SK-N-SH (cell line): ENCODE data around the gene MBD6. TPM values are rescaled to one million over a fixed set of nuclear protein-coding genes. Genes with fewer than 3 reads are reported as not detected.
A peak's percentile ranks its signal among the peaks of the same experiment; 100 is the strongest.

ENCODE experiments used
- CTCF ChIA-PET: fragments of 300-600, 350-600 bp; formaldehyde crosslinking; extraction: SDS; loops from one replicate; lab custom pipeline; 2021; lab: Yijun Ruan, JAX
- POLR2A ChIA-PET: fragments of 350-600 bp; sonication (Branson Sonifier 250); formaldehyde crosslinking; extraction: SDS; loops from one replicate; lab custom pipeline; 2020; ENCODE audit warnings: antibody characterized with exemption, inconsistent platforms; lab: Yijun Ruan, JAX
- DNase-seq: peaks from one replicate; pipeline ENCODE4 v3.0.0; 2012
- H2AFZ ChIP-seq: fragments of 200-600 bp; sonication (generic); 2 replicates; pipeline ENCODE4 v1.8.1; 2016; ENCODE audit warnings: antibody characterized with exemption, mild to moderate bottlenecking, low read depth
- H3F3A ChIP-seq: fragments of 200-600 bp; sonication (generic); replicated peaks from 2 replicates; pipeline ENCODE3; 2016; ENCODE audit warnings: antibody characterized with exemption, mild to moderate bottlenecking; ENCODE audit not compliant: insufficient read depth
- H3K27ac ChIP-seq, 2 experiments: fragments of 200-500 bp in 1 of 2; fragments of 200-600 bp in 1 of 2; sonication (Bioruptor generic) in 1 of 2; sonication (generic), shearing (Covaris generic) in 1 of 2; 2 replicates each; pipeline versions ENCODE4 v1.5.1 to v1.6.1; 2014 to 2016; ENCODE audit warnings: low read depth in 2 of 2, inconsistent platforms in 1 of 2, low read length in 1 of 2, mild to moderate bottlenecking in 1 of 2, mixed read lengths in 1 of 2
- H3K27me3 ChIP-seq: fragments of 200-600 bp; sonication (generic), shearing (Covaris generic); 2 replicates; pipeline ENCODE4 v1.6.1; 2016; ENCODE audit warnings: mixed run types; ENCODE audit not compliant: insufficient read depth
- H3K36me3 ChIP-seq, 2 experiments: fragments of 200-500 bp in 1 of 2; fragments of 200-600 bp in 1 of 2; sonication (Bioruptor generic) in 1 of 2; sonication (generic) in 1 of 2; replicated peaks in 1 of 2; 2 replicates each; pipeline versions ENCODE3 to v1.5.1; 2014 to 2016; ENCODE audit warnings: low read length in 1 of 2, mild to moderate bottlenecking in 1 of 2; ENCODE audit not compliant: insufficient read depth in 2 of 2, control insufficient read depth in 1 of 2
- H3K4me1 ChIP-seq, 2 experiments: fragments of 200-500 bp in 1 of 2; fragments of 200-600 bp in 1 of 2; sonication (Bioruptor generic) in 1 of 2; sonication (generic), shearing (Covaris generic) in 1 of 2; 2 replicates each; pipeline versions ENCODE4 v1.5.1 to v1.6.1; 2014 to 2016; ENCODE audit warnings: low read depth in 1 of 2, low read length in 1 of 2, mixed run types in 1 of 2; ENCODE audit not compliant: insufficient read depth in 2 of 2, control insufficient read depth in 1 of 2
- H3K4me2 ChIP-seq: fragments of 200-600 bp; sonication (generic), shearing (Covaris generic); 2 replicates; pipeline ENCODE4 v1.6.1; 2017; ENCODE audit warnings: mixed run types
- H3K4me3 ChIP-seq, 2 experiments: fragments of 200-500 bp in 1 of 2; fragments of 200-600 bp in 1 of 2; sonication (Bioruptor generic) in 1 of 2; sonication (generic), shearing (Covaris generic) in 1 of 2; 2 replicates each; pipeline versions ENCODE4 v1.5.1 to v1.8.1; 2014 to 2016; ENCODE audit warnings: low read depth in 2 of 2, inconsistent platforms in 1 of 2, low read length in 1 of 2, mild to moderate bottlenecking in 1 of 2, mixed read lengths in 1 of 2, moderate library complexity in 1 of 2
- H3K79me2 ChIP-seq: fragments of 200-600 bp; sonication (generic); 2 replicates; pipeline ENCODE4 v1.8.1; 2017; ENCODE audit warnings: mild to moderate bottlenecking; ENCODE audit not compliant: insufficient read depth
- H3K9ac ChIP-seq: fragments of 200-600 bp; sonication (generic); 2 replicates; pipeline ENCODE4 v1.6.1; 2017; ENCODE audit warnings: mixed run types
- H3K9me2 ChIP-seq: fragments of 200-600 bp; sonication (generic); 2 replicates; pipeline ENCODE4 v1.6.1; 2017; ENCODE audit warnings: mixed run types
- H3K9me3 ChIP-seq: fragments of 200-600 bp; sonication (generic); 2 replicates; pipeline ENCODE4 v1.6.1; 2017; ENCODE audit warnings: mixed run types, mild to moderate bottlenecking, moderate library complexity
- H4K20me1 ChIP-seq: fragments of 200-600 bp; sonication (generic); 2 replicates; pipeline ENCODE4 v1.6.1; 2017; ENCODE audit warnings: mild to moderate bottlenecking, mixed run types; ENCODE audit not compliant: insufficient read depth
- ELF1 ChIP-seq: IDR thresholded peaks from 2 replicates; pipeline ENCODE4 v1.4.0; 2012
- EP300 ChIP-seq, 2 experiments: IDR thresholded peaks; 2 replicates each; pipeline versions ENCODE4 v1.4.0 to v1.6.1; 2012; ENCODE audit warnings: borderline replicate concordance in 1 of 2, low read depth in 1 of 2, low read length in 1 of 2
- GABPA ChIP-seq: IDR thresholded peaks from 2 replicates; pipeline ENCODE4 v1.4.0; 2012; ENCODE audit warnings: low read depth, mild to moderate bottlenecking
- GATA2 ChIP-seq: sonication (generic); formaldehyde crosslinking; IDR thresholded peaks from 2 replicates; pipeline ENCODE4 v1.5.0; 2020; ENCODE audit warnings: mild to moderate bottlenecking, missing genetic modification reagents
- MEF2A ChIP-seq: IDR thresholded peaks from 2 replicates; pipeline ENCODE4 v1.4.0; 2012; ENCODE audit warnings: low read depth, borderline replicate concordance
- MXI1 ChIP-seq: IDR thresholded peaks from 2 replicates; pipeline ENCODE4 v1.6.1; 2012; ENCODE audit warnings: mild to moderate bottlenecking, low read depth, low read length, improper control_type of control experiment
- NFIC ChIP-seq: IDR thresholded peaks from 2 replicates; pipeline ENCODE4 v1.4.0; 2012; ENCODE audit warnings: borderline replicate concordance
- POLR2AphosphoS5 ChIP-seq: IDR thresholded peaks from 2 replicates; pipeline ENCODE4 v1.6.1; 2012; ENCODE audit warnings: low read depth, low read length
- RCOR1 ChIP-seq: fragments of 150-350 bp; IDR thresholded peaks from 2 replicates; pipeline ENCODE4 v1.6.1; 2017; ENCODE audit warnings: antibody characterized with exemption, low read length
- SIN3A ChIP-seq: IDR thresholded peaks from 2 replicates; pipeline ENCODE4 v1.6.1; 2012; ENCODE audit warnings: low read depth, mild to moderate bottlenecking, low read length, moderate library complexity, borderline replicate concordance
- TAF1 ChIP-seq: IDR thresholded peaks from 2 replicates; pipeline ENCODE4 v1.6.1; 2012; ENCODE audit warnings: low read depth, mild to moderate bottlenecking, low read length, moderate library complexity, borderline replicate concordance
- TCF12 ChIP-seq: IDR thresholded peaks from 2 replicates; pipeline ENCODE4 v1.4.0; 2012
- TEAD4 ChIP-seq: IDR thresholded peaks from 2 replicates; pipeline ENCODE4 v1.4.0; 2012; ENCODE audit warnings: mild to moderate bottlenecking, borderline replicate concordance; ENCODE audit not compliant: insufficient read depth
- YY1 ChIP-seq: IDR thresholded peaks from 2 replicates; pipeline ENCODE4 v1.4.0; 2012; ENCODE audit warnings: low read depth, mild to moderate bottlenecking
- WGBS: methylation state at CpG from one replicate; pipeline ENCODE4 v1.1.6; 2017; ENCODE audit warnings: low lambda C conversion rate; 5-methylcytosine and 5-hydroxymethylcytosine counted together
- polyA plus RNA-seq, 3 experiments: library from polyadenylated mRNA; depleted of rRNA; stranded (reverse); fragments of >200 nt; gene quantifications; 2 replicates each; pipeline ENCODE4 v1.2.3, GENCODE V29; 2012
- TF ChIP-seq, protein P1 (sequence below): IDR thresholded peaks from 2 replicates; pipeline ENCODE4 v1.4.0; 2012; ENCODE audit warnings: low read depth
- TF ChIP-seq, protein P2 (sequence below): fragments of 150-350 bp; IDR thresholded peaks from 2 replicates; pipeline ENCODE4 v1.6.1; 2017; ENCODE audit warnings: antibody characterized with exemption, low read length, low read depth, borderline replicate concordance
- TF ChIP-seq, protein P3 (sequence below): fragments of 150-350 bp; IDR thresholded peaks from 2 replicates; pipeline ENCODE4 v1.6.1; 2016; ENCODE audit warnings: mild to moderate bottlenecking, low read depth, low read length
- TF ChIP-seq, protein P4 (sequence below): IDR thresholded peaks from 2 replicates; pipeline ENCODE4 v1.4.0; 2012; ENCODE audit warnings: low read depth, borderline replicate concordance
- TF ChIP-seq, protein P5 (sequence below): IDR thresholded peaks from 2 replicates; pipeline ENCODE4; 2012
- TF ChIP-seq, protein P6 (sequence below): IDR thresholded peaks from 2 replicates; pipeline ENCODE4 v1.6.1; 2012; ENCODE audit warnings: mild to moderate bottlenecking, low read depth, low read length, moderate library complexity
- TF ChIP-seq, protein P7 (sequence below): IDR thresholded peaks from 2 replicates; pipeline ENCODE4 v1.4.0; 2012; ENCODE audit warnings: low read depth, borderline replicate concordance

The MBD6 gene
- polyA plus RNA-seq, 1 of the 3 experiments (the other 2 are of a cell fraction) = 8.6 TPM

DNA sequence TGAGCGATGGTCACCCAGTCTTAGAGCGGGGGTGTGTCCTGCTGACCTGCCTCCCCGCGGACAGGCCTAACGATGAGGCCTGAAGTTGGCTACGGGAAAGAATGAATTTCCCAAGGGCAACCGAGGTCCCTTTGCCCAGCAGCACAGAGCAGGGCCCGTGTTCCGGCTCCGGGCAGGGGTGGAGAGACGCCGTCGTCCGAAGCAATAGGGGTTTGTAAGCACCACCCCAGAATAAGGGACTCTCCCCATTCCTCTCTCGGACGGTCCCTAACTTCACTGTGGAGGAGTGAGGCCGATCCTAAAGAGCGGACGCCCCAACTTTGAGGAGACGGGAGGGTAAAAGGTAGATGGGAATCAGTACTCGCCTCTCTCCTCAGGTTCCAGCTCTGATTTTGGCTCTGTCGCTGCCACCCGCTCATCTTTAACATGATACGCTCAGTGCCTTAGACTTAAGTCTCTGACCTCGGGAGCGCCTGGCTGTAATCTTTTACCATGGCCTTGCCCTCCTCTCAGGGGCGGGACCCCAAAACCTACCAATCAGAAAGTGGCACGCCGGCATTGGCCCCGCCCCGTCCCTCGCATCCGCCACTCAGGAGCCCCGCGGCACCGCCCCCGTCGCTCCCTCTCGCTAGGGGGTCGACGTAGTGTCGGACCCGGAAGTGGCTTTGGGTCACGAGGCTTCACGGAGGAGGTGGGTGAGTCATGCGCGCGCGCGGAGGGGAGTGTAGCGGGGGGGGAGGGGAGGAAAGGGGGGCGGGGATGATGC lies 2.4 kb upstream of the MBD6 start, which contains the start of gene DDIT3:
TSS of gene DDIT3 (minus strand) at position 462 of the 766 bp plus-strand sequence. CDS start 3,108 bp downstream, outside the sequence.
- Histone ChIP-seq H4K20me1 (peaks cover 48% of the 10 kb centered on the region), H3K27ac (peak within 1 kb of the TSS; percentile 97 to 98), H3K9me3 (no peaks in the 10 kb centered on the region), H2AFZ (peak within 1 kb of the TSS; percentile 79; the same call in 1 of the 2 replicates), H3F3A (peaks cover 59% of the 10 kb centered on the region), H3K4me2 (peak within 1 kb of the TSS; percentile 92), H3K4me1 (peaks cover 41 to 46% of the 10 kb centered on the region in 2 experiments), H3K9ac (peak within 1 kb of the TSS; percentile 98), H3K27me3 (no peaks in the 10 kb centered on the region), H3K36me3 (peaks cover 42 to 43% of the 10 kb centered on the region in 2 experiments), H3K4me3 (peak within 1 kb of the TSS; percentile 72 to 94), H3K79me2 (peaks cover 57% of the 10 kb centered on the region), H3K9me2 (no peaks in the 10 kb centered on the region)
- WGBS = 1% methylated on average over 39 of the region's 52 CpGs
- ChIA-PET POLR2A (interaction anchor here (0.6 to 2.2 kb wide), 16 partner anchors 10 to 290 kb away, joined by 3 to 13 read pairs (median 4); partner anchors contain the start of genes ARHGEF25, DCTN2, MARS1 and SHMT2), CTCF (interaction anchor here (0.7 to 1.9 kb wide), 7 partner anchors 27 to 121 kb away, joined by 3 to 5 read pairs (median 3); partner anchors contain the start of gene DCTN2)
- peak; percentile 94 for DNase-seq
- TF ChIP-seq MEF2A (no peak), SIN3A (peak; percentile 91; the same call in 1 of the 2 replicates), GATA2 (CRISPR knock-in tag) (no peak), RCOR1 (no peak), TAF1 (peak; percentile 97), TCF12 (no peak), GABPA (0 out of 2 replicates have a peak, but pooled peaks have one; percentile 44), POLR2AphosphoS5 (peak; percentile 100), MXI1 (no peak; the same call in 1 of the 2 replicates), EP300 (IDR thresholded peaks at IDR 0.05; ENCODE audit: borderline replicate concordance in 1 of 2, low read depth in 1 of 2, low read length in 1 of 2) (peak in 1 of 2 experiments; percentile 58; a peak in 1 of 4 replicates), TEAD4 (no peak), ELF1 (peak; percentile 96), YY1 (no peak), NFIC (0 out of 2 replicates have a peak, but pooled peaks have one; percentile 10)
- TF ChIP-seq, protein P1, sequence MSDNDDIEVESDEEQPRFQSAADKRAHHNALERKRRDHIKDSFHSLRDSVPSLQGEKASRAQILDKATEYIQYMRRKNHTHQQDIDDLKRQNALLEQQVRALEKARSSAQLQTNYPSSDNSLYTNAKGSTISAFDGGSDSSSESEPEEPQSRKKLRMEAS = peak; percentile 73; the same call in 1 of the 2 replicates
- TF ChIP-seq, protein P2, sequence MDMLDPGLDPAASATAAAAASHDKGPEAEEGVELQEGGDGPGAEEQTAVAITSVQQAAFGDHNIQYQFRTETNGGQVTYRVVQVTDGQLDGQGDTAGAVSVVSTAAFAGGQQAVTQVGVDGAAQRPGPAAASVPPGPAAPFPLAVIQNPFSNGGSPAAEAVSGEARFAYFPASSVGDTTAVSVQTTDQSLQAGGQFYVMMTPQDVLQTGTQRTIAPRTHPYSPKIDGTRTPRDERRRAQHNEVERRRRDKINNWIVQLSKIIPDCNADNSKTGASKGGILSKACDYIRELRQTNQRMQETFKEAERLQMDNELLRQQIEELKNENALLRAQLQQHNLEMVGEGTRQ = 0 out of 2 replicates have a peak, but pooled peaks have one; percentile 28
- TF ChIP-seq, protein P3, sequence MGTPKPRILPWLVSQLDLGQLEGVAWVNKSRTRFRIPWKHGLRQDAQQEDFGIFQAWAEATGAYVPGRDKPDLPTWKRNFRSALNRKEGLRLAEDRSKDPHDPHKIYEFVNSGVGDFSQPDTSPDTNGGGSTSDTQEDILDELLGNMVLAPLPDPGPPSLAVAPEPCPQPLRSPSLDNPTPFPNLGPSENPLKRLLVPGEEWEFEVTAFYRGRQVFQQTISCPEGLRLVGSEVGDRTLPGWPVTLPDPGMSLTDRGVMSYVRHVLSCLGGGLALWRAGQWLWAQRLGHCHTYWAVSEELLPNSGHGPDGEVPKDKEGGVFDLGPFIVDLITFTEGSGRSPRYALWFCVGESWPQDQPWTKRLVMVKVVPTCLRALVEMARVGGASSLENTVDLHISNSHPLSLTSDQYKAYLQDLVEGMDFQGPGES = peak; percentile 64
- TF ChIP-seq, protein P4, sequence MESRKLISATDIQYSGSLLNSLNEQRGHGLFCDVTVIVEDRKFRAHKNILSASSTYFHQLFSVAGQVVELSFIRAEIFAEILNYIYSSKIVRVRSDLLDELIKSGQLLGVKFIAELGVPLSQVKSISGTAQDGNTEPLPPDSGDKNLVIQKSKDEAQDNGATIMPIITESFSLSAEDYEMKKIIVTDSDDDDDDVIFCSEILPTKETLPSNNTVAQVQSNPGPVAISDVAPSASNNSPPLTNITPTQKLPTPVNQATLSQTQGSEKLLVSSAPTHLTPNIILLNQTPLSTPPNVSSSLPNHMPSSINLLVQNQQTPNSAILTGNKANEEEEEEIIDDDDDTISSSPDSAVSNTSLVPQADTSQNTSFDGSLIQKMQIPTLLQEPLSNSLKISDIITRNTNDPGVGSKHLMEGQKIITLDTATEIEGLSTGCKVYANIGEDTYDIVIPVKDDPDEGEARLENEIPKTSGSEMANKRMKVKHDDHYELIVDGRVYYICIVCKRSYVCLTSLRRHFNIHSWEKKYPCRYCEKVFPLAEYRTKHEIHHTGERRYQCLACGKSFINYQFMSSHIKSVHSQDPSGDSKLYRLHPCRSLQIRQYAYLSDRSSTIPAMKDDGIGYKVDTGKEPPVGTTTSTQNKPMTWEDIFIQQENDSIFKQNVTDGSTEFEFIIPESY = peak; percentile 66; the same call in 1 of the 2 replicates
- TF ChIP-seq, protein P5, sequence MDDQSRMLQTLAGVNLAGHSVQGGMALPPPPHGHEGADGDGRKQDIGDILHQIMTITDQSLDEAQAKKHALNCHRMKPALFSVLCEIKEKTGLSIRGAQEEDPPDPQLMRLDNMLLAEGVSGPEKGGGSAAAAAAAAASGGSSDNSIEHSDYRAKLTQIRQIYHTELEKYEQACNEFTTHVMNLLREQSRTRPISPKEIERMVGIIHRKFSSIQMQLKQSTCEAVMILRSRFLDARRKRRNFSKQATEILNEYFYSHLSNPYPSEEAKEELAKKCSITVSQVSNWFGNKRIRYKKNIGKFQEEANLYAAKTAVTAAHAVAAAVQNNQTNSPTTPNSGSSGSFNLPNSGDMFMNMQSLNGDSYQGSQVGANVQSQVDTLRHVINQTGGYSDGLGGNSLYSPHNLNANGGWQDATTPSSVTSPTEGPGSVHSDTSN = peak; percentile 67
- TF ChIP-seq, protein P6, sequence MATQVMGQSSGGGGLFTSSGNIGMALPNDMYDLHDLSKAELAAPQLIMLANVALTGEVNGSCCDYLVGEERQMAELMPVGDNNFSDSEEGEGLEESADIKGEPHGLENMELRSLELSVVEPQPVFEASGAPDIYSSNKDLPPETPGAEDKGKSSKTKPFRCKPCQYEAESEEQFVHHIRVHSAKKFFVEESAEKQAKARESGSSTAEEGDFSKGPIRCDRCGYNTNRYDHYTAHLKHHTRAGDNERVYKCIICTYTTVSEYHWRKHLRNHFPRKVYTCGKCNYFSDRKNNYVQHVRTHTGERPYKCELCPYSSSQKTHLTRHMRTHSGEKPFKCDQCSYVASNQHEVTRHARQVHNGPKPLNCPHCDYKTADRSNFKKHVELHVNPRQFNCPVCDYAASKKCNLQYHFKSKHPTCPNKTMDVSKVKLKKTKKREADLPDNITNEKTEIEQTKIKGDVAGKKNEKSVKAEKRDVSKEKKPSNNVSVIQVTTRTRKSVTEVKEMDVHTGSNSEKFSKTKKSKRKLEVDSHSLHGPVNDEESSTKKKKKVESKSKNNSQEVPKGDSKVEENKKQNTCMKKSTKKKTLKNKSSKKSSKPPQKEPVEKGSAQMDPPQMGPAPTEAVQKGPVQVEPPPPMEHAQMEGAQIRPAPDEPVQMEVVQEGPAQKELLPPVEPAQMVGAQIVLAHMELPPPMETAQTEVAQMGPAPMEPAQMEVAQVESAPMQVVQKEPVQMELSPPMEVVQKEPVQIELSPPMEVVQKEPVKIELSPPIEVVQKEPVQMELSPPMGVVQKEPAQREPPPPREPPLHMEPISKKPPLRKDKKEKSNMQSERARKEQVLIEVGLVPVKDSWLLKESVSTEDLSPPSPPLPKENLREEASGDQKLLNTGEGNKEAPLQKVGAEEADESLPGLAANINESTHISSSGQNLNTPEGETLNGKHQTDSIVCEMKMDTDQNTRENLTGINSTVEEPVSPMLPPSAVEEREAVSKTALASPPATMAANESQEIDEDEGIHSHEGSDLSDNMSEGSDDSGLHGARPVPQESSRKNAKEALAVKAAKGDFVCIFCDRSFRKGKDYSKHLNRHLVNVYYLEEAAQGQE = peak; percentile 41; the same call in 1 of the 2 replicates
- TF ChIP-seq, protein P7, sequence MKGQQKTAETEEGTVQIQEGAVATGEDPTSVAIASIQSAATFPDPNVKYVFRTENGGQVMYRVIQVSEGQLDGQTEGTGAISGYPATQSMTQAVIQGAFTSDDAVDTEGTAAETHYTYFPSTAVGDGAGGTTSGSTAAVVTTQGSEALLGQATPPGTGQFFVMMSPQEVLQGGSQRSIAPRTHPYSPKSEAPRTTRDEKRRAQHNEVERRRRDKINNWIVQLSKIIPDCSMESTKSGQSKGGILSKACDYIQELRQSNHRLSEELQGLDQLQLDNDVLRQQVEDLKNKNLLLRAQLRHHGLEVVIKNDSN = peak; percentile 90
